GM18873 (cell line): ENCODE measurements around the gene ALDOB.

Experiments
- ATAC-seq: cut with Tn5 transposase; IDR thresholded peaks from one replicate; pipeline ENCODE4 v1.9.1; 2021; ENCODE audit warnings: mild to moderate bottlenecking, moderate library complexity, moderate number of reproducible peaks; ENCODE audit not compliant: unreplicated experiment, low FRiP score

ALDOB gene

GRCh38 chr9:101458963-101459631, 23.5 kb upstream of the ALDOB start:
- peak; percentile 83 for ATAC-seq

GRCh38 chr9:101457003-101457402, 21.4 kb upstream of the ALDOB start:
- ATAC-seq = no peak

- ATAC-seq = no peak
Measured at GRCh38 chr9:101455656-101456240, 20.2 kb upstream of the ALDOB start.

GRCh38 chr9:101453776-101454570, 18.4 kb upstream of the ALDOB start:
- no peak for ATAC-seq

- no peak for ATAC-seq
Measured at GRCh38 chr9:101451498-101451897, 15.9 kb upstream of the ALDOB start.

- no peak for ATAC-seq
Measured at GRCh38 chr9:101450931-101451330, 15.4 kb upstream of the ALDOB start.

- ATAC-seq = peak; percentile 97
Measured at GRCh38 chr9:101449071-101449721, 13.6 kb upstream of the ALDOB start.

- ATAC-seq = no peak
Measured at GRCh38 chr9:101448680-101449070, 13.1 kb upstream of the ALDOB start.

GRCh38 chr9:101446732-101447131, 11.2 kb upstream of the ALDOB start:
- ATAC-seq = no peak

- no peak for ATAC-seq
Measured at GRCh38 chr9:101445353-101446029, 9.9 kb upstream of the ALDOB start.

- ATAC-seq = no peak
Measured at GRCh38 chr9:101443364-101443771, 7.8 kb upstream of the ALDOB start.

GRCh38 chr9:101442736-101443135, 7.2 kb upstream of the ALDOB start:
- no peak for ATAC-seq

GRCh38 chr9:101442318-101442717, 6.7 kb upstream of the ALDOB start:
- no peak for ATAC-seq

GRCh38 chr9:101440714-101441230, 5.2 kb upstream of the ALDOB start:
- ATAC-seq = no peak

GRCh38 chr9:101438523-101438922, 2.9 kb upstream of the ALDOB start:
- no peak for ATAC-seq

GRCh38 chr9:101437806-101438232, 2.2 kb upstream of the ALDOB start:
- no peak for ATAC-seq

- no peak for ATAC-seq
Measured at GRCh38 chr9:101434998-101435397, 576 bp downstream of the ALDOB start.

- no peak for ATAC-seq
Measured at GRCh38 chr9:101433229-101433628, 2.3 kb downstream of the ALDOB start.

- no peak for ATAC-seq
Measured at GRCh38 chr9:101432740-101433139, 2.8 kb downstream of the ALDOB start.

GRCh38 chr9:101432171-101432570, 3.4 kb downstream of the ALDOB start:
- no peak for ATAC-seq
